GM13976 (cell line): ENCODE data around the gene PAPSS1.

Experiments used
- DNase-seq: peaks from one replicate; pipeline ENCODE4 v3.0.0; 2012; ENCODE audit warnings: low spot score
- in situ Hi-C: fragments of 300-500 bp; cut with MboI; formaldehyde crosslinking; loops from one replicate; pipeline ENCODE4 v1.12.0; 2022; ENCODE audit warnings: low sequenced_read_pairs, mixed read lengths, inconsistent platforms; ENCODE audit not compliant: unreplicated experiment
- TF ChIP-seq, protein P1 (sequence below): IDR thresholded peaks from 2 replicates; pipeline ENCODE4 v1.5.1; 2012; ENCODE audit warnings: borderline replicate concordance, mild to moderate bottlenecking; ENCODE audit not compliant: insufficient read depth; ENCODE audit errors: extremely low read depth, missing control alignments, control extremely low read depth

PAPSS1 gene

DNA sequence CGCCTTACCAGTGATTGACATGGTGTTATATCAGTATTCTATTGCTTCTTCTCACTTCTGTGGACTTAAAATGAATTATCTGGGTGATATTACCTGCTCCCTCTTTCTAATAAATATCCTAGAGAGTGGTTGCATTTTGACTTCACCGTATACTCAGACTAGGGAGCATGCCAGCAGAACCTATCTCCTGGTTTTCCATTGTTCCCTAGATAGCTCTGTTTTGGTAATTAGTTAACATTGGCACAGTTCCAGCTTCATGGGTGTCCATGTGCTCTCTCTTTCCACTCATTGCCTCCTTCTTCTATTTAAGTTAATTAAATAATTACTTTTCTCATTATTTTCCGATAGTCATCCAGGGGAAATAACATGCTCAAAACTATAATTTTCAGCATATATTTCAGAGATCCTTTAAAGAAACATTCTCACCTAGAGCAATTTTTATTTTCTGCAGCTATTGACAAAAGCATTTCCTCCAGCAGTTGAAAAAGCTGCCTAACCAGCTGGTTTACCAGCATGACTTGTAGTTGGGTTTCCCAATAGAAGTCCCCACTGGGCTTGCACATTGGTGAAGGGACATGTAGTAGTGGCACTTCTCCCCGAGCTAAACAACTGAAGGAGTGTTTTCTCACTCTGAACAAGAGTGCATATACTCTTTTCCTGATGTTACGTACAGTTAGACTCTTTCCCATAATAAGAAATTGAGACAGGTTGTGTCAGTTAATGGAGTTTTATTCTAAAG is 27.9 kb upstream of the PAPSS1 start:
- TF ChIP-seq, protein P1, sequence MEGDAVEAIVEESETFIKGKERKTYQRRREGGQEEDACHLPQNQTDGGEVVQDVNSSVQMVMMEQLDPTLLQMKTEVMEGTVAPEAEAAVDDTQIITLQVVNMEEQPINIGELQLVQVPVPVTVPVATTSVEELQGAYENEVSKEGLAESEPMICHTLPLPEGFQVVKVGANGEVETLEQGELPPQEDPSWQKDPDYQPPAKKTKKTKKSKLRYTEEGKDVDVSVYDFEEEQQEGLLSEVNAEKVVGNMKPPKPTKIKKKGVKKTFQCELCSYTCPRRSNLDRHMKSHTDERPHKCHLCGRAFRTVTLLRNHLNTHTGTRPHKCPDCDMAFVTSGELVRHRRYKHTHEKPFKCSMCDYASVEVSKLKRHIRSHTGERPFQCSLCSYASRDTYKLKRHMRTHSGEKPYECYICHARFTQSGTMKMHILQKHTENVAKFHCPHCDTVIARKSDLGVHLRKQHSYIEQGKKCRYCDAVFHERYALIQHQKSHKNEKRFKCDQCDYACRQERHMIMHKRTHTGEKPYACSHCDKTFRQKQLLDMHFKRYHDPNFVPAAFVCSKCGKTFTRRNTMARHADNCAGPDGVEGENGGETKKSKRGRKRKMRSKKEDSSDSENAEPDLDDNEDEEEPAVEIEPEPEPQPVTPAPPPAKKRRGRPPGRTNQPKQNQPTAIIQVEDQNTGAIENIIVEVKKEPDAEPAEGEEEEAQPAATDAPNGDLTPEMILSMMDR: no peak
- no peak for DNase-seq
- in situ Hi-C loops: no loop called here

DNA sequence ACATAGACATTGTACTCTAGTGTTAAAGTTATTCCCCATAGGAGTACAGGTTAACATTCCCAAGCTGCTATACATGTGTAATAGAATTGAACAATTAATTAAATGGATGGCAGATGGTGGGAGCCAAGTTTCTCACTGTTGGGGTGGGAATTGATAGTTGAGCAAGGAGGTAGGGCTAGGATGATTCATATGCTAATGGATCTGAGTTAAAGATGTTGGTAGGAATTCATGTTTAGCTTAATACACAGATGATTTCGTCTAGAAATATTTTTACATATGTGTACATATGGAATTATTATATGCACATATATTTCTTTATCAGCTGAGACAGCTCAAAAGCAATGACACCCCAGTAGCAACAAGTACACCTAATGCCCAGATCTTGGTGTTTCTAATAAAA is 26.1 kb upstream of the PAPSS1 start:
- in situ Hi-C loops: no loop called here
- TF ChIP-seq, protein P1: no peak
- no peak for DNase-seq

DNA sequence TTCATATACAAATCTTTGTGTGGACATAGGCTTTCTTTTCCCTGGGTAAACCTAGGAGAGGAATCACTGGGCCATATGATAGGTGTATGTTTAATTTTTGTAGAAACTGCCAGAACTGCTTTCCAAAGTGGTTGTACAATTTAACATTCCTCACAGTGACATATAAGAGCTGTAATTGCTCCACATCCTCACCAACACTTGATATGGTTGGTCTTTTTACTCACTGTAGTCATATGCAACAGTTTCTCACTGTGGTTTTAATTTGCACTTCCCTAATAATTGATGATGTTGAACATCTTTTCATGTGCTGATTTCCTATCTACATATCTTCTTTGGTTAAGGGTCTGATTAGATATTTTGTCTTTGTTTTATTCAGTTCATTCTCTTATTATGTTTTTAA is 24.5 kb upstream of the PAPSS1 start:
- in situ Hi-C loops: no loop called here
- TF ChIP-seq, protein P1: no peak
- DNase-seq: no peak

DNA sequence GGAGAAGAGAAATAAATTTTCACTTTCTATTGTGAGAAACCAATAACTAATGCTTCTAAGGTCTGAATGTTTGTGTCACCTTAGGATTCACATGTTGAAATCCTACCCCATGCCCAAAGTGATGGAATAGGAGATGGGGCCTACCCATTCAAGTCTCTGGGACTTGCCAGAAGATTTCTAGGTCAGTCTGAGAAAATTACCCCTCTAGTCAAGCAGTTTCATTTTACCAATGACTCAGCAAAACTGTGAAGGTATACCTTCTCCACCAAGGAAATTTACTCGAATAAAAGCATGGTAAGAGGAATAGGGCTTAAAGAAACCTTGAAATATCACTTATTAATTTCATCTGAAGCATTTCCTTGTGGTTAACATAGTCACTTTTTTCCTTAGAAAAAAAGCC is 23.5 kb upstream of the PAPSS1 start:
- in situ Hi-C loops: no loop called here
- TF ChIP-seq, protein P1: no peak
- DNase-seq: no peak

DNA sequence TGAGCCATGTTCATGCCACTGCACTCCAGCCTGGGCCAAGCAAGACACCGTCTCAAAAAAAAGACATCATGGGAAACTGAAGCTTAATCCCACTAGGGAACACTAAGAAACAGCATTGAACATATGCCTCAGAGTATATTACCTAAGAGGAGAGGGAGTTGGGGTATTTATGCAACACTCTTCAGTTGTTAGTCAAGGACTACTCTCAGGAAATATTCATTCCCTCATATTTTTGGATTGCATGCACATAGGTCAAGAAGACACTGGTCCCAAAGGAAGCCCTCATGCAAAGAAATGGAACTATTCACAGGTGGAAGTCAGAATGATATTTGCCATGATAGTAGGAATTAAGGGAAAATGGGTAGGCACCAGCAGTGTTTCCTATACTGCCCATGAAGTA is 22.8 kb upstream of the PAPSS1 start:
- DNase-seq: no peak
- in situ Hi-C loops: no loop called here
- TF ChIP-seq, protein P1: no peak

DNA sequence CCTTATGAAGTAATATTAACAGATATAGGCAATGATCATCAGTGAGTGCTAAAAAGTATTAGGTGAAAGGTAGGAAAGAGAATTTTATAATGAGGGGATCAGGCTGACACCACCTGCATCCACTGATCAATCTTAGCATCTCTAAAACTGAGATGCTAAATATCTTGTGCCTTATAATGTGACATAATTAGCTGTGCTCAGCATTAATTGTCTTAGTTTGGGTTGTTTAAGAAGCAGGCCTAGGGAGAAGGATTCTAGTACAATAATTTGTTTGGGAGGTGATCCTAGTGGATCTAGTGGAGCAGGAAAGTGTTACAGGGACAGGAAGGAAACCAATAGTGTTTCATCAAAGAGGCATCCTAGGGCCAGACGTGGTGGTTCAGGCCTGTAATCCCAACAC is 22.2 kb upstream of the PAPSS1 start:
- no peak for DNase-seq
- in situ Hi-C loops: no loop called here
- TF ChIP-seq, protein P1: no peak
